Skeletal muscle tissue (tissue), 4 donors: ENCODE results near the gene SLC15A3. TPM values are rescaled to one million over a fixed set of nuclear protein-coding genes. Genes with fewer than 3 reads are reported as not detected.

Experiments
- H3K27ac ChIP-seq: one replicate; pipeline ENCODE4 v1.7.0; 2013; ENCODE audit warnings: mild to moderate bottlenecking, low read depth, low read length, inconsistent platforms
- H3K27me3 ChIP-seq, 3 donors: one replicate each; pipeline ENCODE4 v1.7.0; 2013; ENCODE audit warnings: low read length in 3 of 3; ENCODE audit not compliant: control insufficient read depth in 3 of 3, insufficient read depth in 3 of 3
- H3K36me3 ChIP-seq, 3 donors: one replicate each; pipeline ENCODE4 v1.7.0; 2013; ENCODE audit warnings: low read length in 3 of 3; ENCODE audit not compliant: control insufficient read depth in 3 of 3, insufficient read depth in 3 of 3
- H3K4me1 ChIP-seq, 3 donors: one replicate each; pipeline ENCODE4 v1.7.0; 2013; ENCODE audit warnings: low read length in 3 of 3, mild to moderate bottlenecking in 3 of 3; ENCODE audit not compliant: control insufficient read depth in 3 of 3, insufficient read depth in 3 of 3
- H3K4me3 ChIP-seq, 3 donors: one replicate each; pipeline ENCODE4 v1.7.0; 2013; ENCODE audit warnings: low read length in 3 of 3
- H3K9ac ChIP-seq, 3 donors: one replicate each; pipeline ENCODE4 v1.7.0; 2013; ENCODE audit warnings: low read length in 3 of 3, mild to moderate bottlenecking in 3 of 3, moderate library complexity in 2 of 3, low read depth in 1 of 3
- H3K9me3 ChIP-seq, 3 donors: one replicate each; pipeline ENCODE4 v1.7.0; 2013; ENCODE audit warnings: low read length in 3 of 3; ENCODE audit not compliant: control insufficient read depth in 3 of 3
- total RNA-seq: library from RNA; depleted of rRNA; stranded (reverse); fragments of >200 nt; gene quantifications from one replicate; pipeline ENCODE4 v1.2.3, GENCODE V29; 2014
- donor health status: Osteomylitis.

SLC15A3 gene
- total RNA-seq, 1 donor from 2014 or later, result 16.7 TPM

DNA sequence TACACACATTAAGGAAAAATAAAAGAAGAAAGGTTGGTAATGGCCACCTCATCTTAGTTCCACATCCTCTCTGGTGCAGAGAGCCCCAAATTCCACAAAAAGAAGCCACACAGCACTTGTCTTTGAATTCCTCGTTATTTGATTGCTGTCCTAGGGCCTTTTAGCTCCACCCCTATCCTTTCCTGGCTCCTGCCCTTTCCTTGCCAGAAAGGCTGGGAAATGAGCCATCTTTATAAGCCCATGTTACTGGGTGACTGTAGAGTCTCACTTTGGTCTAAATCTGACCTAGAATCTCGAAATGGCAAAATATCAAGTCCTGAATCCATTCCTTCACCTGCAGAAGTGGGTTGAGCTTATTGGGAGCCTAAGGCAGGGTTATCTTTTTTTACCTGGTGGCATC is 32.0 kb downstream of the SLC15A3 start:
- H3K27ac ChIP-seq, result no peak overlapping the region
- H3K27me3 ChIP-seq, result peaks cover 2 to 4% (median 4%) of the 10 kb centered on the region in 3 donors
- peaks cover 50 to 64% (median 51%) of the 10 kb centered on the region in 3 donors for H3K4me1 ChIP-seq
- no peak overlapping the region for H3K9ac ChIP-seq
- no peaks in the 10 kb centered on the region for H3K9me3 ChIP-seq
- peaks cover 33 to 38% (median 34%) of the 10 kb centered on the region in 3 donors for H3K36me3 ChIP-seq
- H3K4me3 ChIP-seq, result no peak overlapping the region

DNA sequence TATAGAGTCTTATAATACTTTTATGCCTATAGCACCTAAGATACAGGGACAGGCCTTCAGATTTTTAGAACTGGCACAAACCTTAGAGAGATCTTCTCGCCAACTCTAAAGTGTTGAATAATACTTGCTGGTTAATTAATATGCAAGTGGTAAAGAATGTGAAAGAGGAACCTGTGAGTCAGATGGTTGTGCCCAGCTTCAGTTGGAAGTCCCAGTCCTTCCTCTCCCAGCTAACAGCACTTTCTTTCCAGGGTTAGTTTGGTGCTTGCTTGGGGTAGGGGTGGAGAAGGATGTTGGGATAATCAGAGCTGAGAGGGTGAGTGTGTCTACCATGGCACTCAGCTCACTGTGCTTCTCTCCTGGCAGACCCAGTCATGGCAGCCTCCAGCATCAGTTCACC is 32.7 kb downstream of the SLC15A3 start:
- H3K4me1 ChIP-seq, result peaks cover 46 to 63% (median 49%) of the 10 kb centered on the region in 3 donors
- H3K4me3 ChIP-seq, result peak overlapping the region in 1 of 3 donors; percentile 37
- no peaks in the 10 kb centered on the region for H3K27me3 ChIP-seq
- peaks cover 33 to 38% (median 34%) of the 10 kb centered on the region in 3 donors for H3K36me3 ChIP-seq
- no peaks in the 10 kb centered on the region for H3K9me3 ChIP-seq
- no peak overlapping the region for H3K27ac ChIP-seq
- H3K9ac ChIP-seq, result no peak overlapping the region

- H3K4me1 ChIP-seq, result peaks cover 43 to 60% (median 46%) of the 10 kb centered on the region in 3 donors
- H3K9ac ChIP-seq, result no peak overlapping the region
- H3K4me3 ChIP-seq, result no peak overlapping the region
- no peak overlapping the region for H3K27ac ChIP-seq
- H3K36me3 ChIP-seq, result peaks cover 33 to 38% (median 34%) of the 10 kb centered on the region in 3 donors
- H3K9me3 ChIP-seq, result no peaks in the 10 kb centered on the region
- no peaks in the 10 kb centered on the region for H3K27me3 ChIP-seq
Measured at GRCh38 chr11:60918939-60919265, 33.1 kb downstream of the SLC15A3 start.

GRCh38 chr11:60918251-60918938 is 33.6 kb downstream of the SLC15A3 start:
- peaks cover 43 to 56% (median 46%) of the 10 kb centered on the region in 3 donors for H3K4me1 ChIP-seq
- H3K9ac ChIP-seq, result no peak overlapping the region
- H3K27ac ChIP-seq, result no peak overlapping the region
- H3K27me3 ChIP-seq, result no peaks in the 10 kb centered on the region
- H3K9me3 ChIP-seq, result no peaks in the 10 kb centered on the region
- H3K4me3 ChIP-seq, result no peak overlapping the region
- peaks cover 33 to 38% (median 34%) of the 10 kb centered on the region in 3 donors for H3K36me3 ChIP-seq

- no peaks in the 10 kb centered on the region for H3K27me3 ChIP-seq
- peaks cover 52 to 63% (median 56%) of the 10 kb centered on the region in 3 donors for H3K4me1 ChIP-seq
- H3K9me3 ChIP-seq, result no peaks in the 10 kb centered on the region
- H3K36me3 ChIP-seq, result peaks cover 25 to 30% (median 26%) of the 10 kb centered on the region in 3 donors
- H3K27ac ChIP-seq, result no peak overlapping the region
- no peak overlapping the region for H3K4me3 ChIP-seq
- no peak overlapping the region for H3K9ac ChIP-seq
Measured at GRCh38 chr11:60917267-60917666, 34.7 kb downstream of the SLC15A3 start.

DNA sequence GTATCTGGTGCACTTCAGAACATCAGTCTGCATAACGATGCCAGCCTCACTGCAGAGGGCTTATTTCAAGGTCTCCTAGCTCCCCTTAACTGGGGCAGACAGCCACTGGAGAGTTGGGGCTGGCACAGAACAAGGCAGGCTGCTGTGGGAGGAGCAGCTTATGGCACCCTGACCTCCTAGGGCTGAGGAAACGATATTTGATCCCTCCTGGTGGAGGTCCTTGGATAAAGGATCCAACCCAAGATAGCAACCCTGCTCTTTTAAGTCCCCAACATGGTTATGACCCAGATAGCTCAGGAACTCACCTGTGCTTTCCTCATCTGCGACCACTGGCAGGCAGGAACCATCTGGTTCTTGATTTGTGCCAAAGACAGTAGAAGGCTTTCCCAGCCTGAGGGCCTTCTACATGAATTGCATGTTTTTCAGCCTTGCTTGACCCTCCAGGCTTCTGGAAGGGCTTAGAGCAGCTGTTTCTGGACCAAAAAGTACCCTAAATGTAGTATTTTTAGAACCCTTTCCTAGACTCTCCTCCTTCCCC is 35.2 kb downstream of the SLC15A3 start:
- Histone ChIP-seq H3K27ac (no peak overlapping the region), H3K27me3 (no peaks in the 10 kb centered on the region), H3K36me3 (peaks cover 20 to 25% (median 21%) of the 10 kb centered on the region in 3 donors), H3K9ac (peak overlapping the region in 1 of 3 donors; percentile 2), H3K4me3 (peak overlapping the region in 2 of 3 donors; percentile 0 to 8), H3K9me3 (no peaks in the 10 kb centered on the region), H3K4me1 (peaks cover 52 to 63% (median 56%) of the 10 kb centered on the region in 3 donors)

GRCh38 chr11:60915248-60915914 is 36.6 kb downstream of the SLC15A3 start:
- Histone ChIP-seq H3K27me3 (no peaks in the 10 kb centered on the region), H3K27ac (peak overlapping the region; percentile 95), H3K9ac (peak overlapping the region; percentile 85 to 95 (median 90)), H3K9me3 (no peaks in the 10 kb centered on the region), H3K4me1 (peaks cover 52 to 66% (median 61%) of the 10 kb centered on the region in 3 donors), H3K36me3 (peaks cover 6 to 11% (median 7%) of the 10 kb centered on the region in 3 donors), H3K4me3 (peak overlapping the region; percentile 71 to 94 (median 76))

DNA sequence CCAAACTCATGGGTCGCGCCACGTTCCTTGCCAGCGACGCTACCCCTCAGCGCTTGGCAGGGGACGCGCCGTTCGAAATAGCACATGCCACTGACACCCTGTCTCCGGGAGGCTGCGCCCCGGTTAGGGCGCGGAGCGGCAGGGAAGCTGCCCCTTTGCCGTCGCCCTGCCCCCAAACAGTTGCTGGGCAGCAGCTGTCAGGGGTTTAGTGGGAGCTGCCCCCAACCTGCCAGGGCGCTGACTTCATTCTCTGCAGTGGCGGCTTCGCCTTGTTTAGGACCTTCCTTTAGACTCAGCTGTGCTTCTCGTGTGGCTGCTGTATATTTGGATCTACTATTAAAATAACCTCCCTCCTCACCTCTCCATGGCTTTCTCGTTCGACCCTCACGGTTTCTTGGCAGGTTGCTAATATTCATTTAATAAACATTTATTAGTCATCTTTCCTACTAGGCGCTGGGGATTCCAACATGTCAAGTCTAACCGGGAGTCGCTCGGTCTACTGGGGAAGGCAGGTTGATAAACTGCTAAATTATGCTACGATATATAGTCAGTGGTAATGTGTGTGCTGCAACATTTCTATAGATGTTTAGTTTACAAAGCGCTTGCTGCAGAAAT is 37.2 kb downstream of the SLC15A3 start:
- Histone ChIP-seq H3K4me1 (peaks cover 48 to 59% (median 58%) of the 10 kb centered on the region in 3 donors), H3K27me3 (no peaks in the 10 kb centered on the region), H3K27ac (peak overlapping the region; percentile 95), H3K4me3 (peak overlapping the region; percentile 71 to 94 (median 76)), H3K9me3 (no peaks in the 10 kb centered on the region), H3K36me3 (peaks cover under 1 to 5% (median 4%) of the 10 kb centered on the region in 3 donors), H3K9ac (peak overlapping the region; percentile 85 to 95 (median 90))

DNA sequence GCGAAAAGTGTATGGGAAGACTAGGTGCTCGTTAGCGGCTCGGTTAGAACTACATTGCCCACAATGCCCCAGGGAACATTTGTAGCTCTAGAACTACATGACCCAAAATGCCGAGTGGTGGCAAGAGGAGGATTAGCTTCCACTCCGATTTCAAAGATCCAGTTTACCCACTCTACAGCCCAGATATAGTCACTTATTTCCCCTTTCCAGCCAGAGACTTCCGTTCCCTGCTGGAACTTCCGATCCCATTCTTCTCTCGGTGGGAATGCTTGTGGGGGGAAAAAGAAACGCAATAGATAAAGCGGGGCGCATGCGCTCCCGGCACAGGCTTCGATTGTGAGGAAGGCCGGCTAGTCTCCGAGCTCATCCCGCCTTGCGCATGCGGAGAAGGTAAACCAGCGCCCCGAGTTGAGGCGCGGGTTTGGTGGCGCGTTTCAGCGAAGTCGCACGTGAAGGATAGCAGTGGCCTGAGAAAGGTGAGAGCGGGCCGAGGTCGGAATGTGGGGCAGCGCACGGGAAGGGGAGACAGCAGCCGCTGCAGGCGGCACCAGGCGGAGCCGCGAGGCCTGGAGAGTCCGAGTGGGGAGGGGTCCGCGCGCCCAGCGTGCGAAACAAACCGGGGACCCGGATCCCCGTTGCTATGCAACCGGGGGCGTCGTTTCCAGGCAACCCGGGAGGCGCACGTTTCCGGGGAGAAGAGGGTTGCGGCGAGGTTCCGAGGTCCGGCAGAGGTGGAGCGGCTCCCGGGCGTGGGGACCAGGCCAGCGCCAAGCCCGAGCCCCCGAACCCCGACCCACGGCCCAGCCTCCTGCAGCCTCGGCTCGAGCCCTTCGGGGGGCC is 38.0 kb downstream of the SLC15A3 start, which contains the start of gene TMEM109:
TMEM109 (plus strand) TSS at position 366 of the 840 bp plus-strand sequence. CDS start 5,536 bp downstream, outside the sequence.
- Histone ChIP-seq H3K27ac (peak within 1 kb of the TSS; percentile 95), H3K4me1 (peaks cover 41 to 52% (median 51%) of the 10 kb centered on the region in 3 donors), H3K4me3 (peak within 1 kb of the TSS; percentile 71 to 94 (median 76)), H3K27me3 (no peaks in the 10 kb centered on the region), H3K9ac (peak within 1 kb of the TSS; percentile 85 to 95 (median 90)), H3K36me3 (no peaks in the 10 kb centered on the region), H3K9me3 (no peaks in the 10 kb centered on the region)
